Activated naive CD4-positive, alpha-beta T cell treated with anti-CD3 and anti-CD28 coated beads, Interleukin-2, amount 50 U/mL, for 24 hours (primary cell): ENCODE data around the gene IRX3.

Experiments
- H3K27ac Mint-ChIP-seq: one replicate; pipeline ENCODE4 v1.8.0; 2021; ENCODE audit warnings: mild to moderate bottlenecking, mixed read lengths
- H3K27me3 Mint-ChIP-seq: one replicate; pipeline ENCODE4 v1.8.0; 2021; ENCODE audit warnings: mixed read lengths
- H3K36me3 Mint-ChIP-seq: one replicate; pipeline ENCODE4 v1.8.0; 2021; ENCODE audit warnings: mixed read lengths
- H3K4me1 Mint-ChIP-seq: one replicate; pipeline ENCODE4 v1.8.0; 2021; ENCODE audit warnings: mixed read lengths
- H3K4me3 Mint-ChIP-seq: one replicate; pipeline ENCODE4 v1.8.0; 2021; ENCODE audit warnings: mild to moderate bottlenecking, mixed read lengths
- H3K9me3 Mint-ChIP-seq: one replicate; pipeline ENCODE4 v1.8.0; 2021; ENCODE audit warnings: mixed read lengths

The IRX3 gene

GRCh38 chr16:54284931-54285413 is 1.6 kb downstream of the IRX3 start:
- peak overlapping the region; percentile 7 for H3K4me3 Mint-ChIP-seq
- H3K27ac Mint-ChIP-seq = no peak overlapping the region
- peaks cover 30% of the 10 kb centered on the region for H3K4me1 Mint-ChIP-seq
- peaks cover 46% of the 10 kb centered on the region for H3K27me3 Mint-ChIP-seq
- no peaks in the 10 kb centered on the region for H3K36me3 Mint-ChIP-seq
- no peaks in the 10 kb centered on the region for H3K9me3 Mint-ChIP-seq

- Mint-ChIP-seq H3K27ac (no peak overlapping the region), H3K27me3 (peaks cover 46% of the 10 kb centered on the region), H3K4me1 (peaks cover 28% of the 10 kb centered on the region), H3K4me3 (no peak overlapping the region), H3K36me3 (no peaks in the 10 kb centered on the region), H3K9me3 (no peaks in the 10 kb centered on the region)
These were observed 2.2 kb downstream of the IRX3 start for GRCh38 chr16:54284319-54284930.

DNA sequence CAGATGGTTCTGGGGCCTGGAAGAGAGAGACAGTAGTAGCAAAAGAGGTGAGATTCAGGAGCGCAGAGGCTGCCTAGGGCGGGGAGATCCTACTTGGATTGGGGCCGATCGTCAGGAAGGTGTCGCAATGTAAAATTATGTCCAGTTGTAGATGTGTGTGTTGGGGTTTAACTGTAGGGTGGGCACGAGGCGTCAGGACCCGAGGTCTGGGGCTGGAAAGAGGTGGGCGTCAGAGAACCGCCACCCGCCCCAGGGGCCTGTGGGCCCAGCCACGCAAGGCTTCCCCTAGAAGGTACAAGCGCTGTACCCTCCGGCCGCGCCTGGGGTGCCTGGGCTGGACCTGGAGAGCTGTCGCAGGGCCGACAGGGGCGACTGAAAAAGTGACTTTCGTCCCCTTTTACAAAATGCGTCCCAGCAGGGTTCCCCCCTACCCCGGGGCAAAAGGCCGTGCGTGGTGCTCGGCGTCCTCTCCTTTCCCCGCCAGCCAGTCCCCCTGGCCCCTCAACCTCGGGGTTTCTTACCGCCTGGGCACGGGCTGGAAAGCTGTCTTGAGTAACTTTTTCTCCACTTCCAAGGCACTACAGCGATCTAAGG is 2.8 kb downstream of the IRX3 start:
- Mint-ChIP-seq H3K4me1 (peaks cover 28% of the 10 kb centered on the region), H3K4me3 (peak overlapping the region; percentile 51), H3K9me3 (no peaks in the 10 kb centered on the region), H3K36me3 (no peaks in the 10 kb centered on the region), H3K27ac (no peak overlapping the region), H3K27me3 (peaks cover 47% of the 10 kb centered on the region)

DNA sequence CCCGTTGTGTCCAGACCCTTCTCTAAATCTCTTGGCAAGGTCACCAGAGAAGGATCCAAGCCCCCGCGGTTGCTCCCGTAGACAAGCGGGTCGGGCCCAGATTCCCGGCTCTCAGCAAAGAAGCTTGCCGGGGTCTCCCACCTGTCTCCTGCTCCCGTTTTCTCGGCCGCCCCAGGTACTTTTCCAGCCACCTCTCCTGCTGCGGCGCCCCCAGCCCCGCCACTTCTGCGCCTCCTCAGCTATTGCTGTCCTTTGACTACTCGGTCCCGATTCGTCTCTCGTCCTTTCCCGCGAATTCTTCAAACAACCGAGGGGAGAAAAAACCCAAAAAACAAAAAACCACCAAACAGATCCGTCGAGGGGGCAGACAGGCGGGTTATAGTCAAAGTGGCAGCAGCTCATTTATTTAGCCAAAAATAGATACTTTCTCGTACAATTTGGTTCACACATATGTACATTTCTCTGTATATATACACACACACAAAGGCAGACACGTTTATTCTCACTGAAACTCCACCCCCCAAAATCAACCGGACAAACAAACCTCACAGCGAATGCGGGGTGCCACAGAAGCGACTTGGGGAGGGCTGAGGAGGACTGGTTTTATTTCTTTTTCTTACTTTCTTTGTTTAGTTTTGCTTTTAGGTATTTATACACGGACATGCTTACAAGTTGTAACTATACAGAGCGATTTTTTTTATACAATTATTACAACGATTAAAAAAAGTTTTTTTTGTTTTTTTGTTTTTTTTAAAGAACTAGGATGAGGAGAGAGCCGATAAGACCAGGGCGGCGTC is 3.5 kb downstream of the IRX3 start:
- no peaks in the 10 kb centered on the region for H3K36me3 Mint-ChIP-seq
- no peak overlapping the region for H3K27ac Mint-ChIP-seq
- H3K4me1 Mint-ChIP-seq = peaks cover 24% of the 10 kb centered on the region
- peak overlapping the region; percentile 51 for H3K4me3 Mint-ChIP-seq
- peaks cover 43% of the 10 kb centered on the region for H3K27me3 Mint-ChIP-seq
- no peaks in the 10 kb centered on the region for H3K9me3 Mint-ChIP-seq

DNA sequence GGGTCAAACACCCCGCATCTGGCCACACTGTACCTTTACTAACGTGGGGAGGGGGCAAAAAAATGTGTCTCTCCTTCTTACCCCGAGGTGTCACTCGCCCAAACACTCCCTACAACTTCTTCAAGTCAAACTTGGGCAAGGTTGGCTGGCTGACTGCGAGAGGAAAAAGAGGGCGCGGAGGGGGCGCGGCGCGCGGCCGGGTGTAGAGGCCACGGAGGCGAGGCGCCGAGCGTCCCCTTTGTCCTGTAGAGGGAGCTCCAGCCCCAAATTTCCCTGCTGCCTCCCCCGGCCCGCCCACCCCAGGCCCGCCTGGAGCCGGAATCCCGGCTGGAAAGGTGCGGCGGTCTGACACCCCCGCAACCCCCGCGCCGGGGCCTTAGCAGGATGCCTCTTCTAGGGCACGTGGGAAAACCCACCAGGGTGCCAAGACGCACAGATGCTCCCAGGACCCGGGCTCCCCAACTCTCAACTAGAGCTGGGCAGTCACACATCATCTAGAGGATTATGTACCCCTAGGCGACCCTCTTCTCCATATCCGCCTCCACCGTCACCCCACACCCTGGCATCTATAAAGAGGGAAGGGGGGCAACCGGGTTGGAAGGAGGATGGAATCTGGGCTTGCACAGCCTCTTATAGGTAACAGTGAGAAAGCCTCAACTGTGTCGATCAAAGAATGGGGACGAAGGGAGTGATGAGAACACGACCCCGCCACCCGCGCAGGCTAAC is 4.2 kb downstream of the IRX3 start:
- Mint-ChIP-seq H3K4me1 (peaks cover 24% of the 10 kb centered on the region), H3K36me3 (no peaks in the 10 kb centered on the region), H3K27me3 (peaks cover 45% of the 10 kb centered on the region), H3K4me3 (no peak overlapping the region), H3K27ac (no peak overlapping the region), H3K9me3 (no peaks in the 10 kb centered on the region)

- Mint-ChIP-seq H3K36me3 (no peaks in the 10 kb centered on the region), H3K9me3 (no peaks in the 10 kb centered on the region), H3K4me1 (peaks cover 24% of the 10 kb centered on the region), H3K4me3 (no peak overlapping the region), H3K27ac (no peak overlapping the region), H3K27me3 (peaks cover 45% of the 10 kb centered on the region)
These were observed 4.9 kb downstream of the IRX3 start for GRCh38 chr16:54281535-54282201.

DNA sequence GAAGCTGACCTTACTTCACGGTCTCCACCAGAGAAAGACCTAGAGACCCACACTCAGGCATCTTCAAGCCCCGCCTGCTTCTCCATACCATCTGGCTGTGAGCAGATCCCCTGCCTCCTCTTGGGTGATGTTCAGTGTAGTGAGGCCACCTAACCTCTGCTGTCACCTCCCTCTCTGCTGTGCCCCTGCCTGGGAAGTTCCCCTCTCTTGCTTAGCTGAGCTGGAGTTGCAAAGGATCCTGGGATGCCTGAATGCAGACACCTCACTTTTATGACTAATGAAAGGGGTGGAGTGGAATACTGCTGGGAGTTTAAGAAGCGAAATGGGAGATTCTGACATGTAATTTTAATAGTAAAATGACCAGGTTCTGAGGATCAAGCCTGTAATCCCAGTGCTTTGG is 5.8 kb downstream of the IRX3 start:
- Mint-ChIP-seq H3K36me3 (no peaks in the 10 kb centered on the region), H3K4me1 (peaks cover 19% of the 10 kb centered on the region), H3K27ac (no peak overlapping the region), H3K27me3 (peaks cover 41% of the 10 kb centered on the region), H3K4me3 (no peak overlapping the region), H3K9me3 (no peaks in the 10 kb centered on the region)

GRCh38 chr16:54277845-54278703 is 8.5 kb downstream of the IRX3 start:
- Mint-ChIP-seq H3K4me3 (no peak overlapping the region), H3K9me3 (no peaks in the 10 kb centered on the region), H3K27ac (no peak overlapping the region), H3K4me1 (peaks cover 6% of the 10 kb centered on the region), H3K27me3 (peaks cover 30% of the 10 kb centered on the region), H3K36me3 (no peaks in the 10 kb centered on the region)

GRCh38 chr16:54275956-54276355 is 10.6 kb downstream of the IRX3 start:
- H3K27me3 Mint-ChIP-seq = peaks cover 19% of the 10 kb centered on the region
- no peak overlapping the region for H3K27ac Mint-ChIP-seq
- no peaks in the 10 kb centered on the region for H3K4me1 Mint-ChIP-seq
- H3K4me3 Mint-ChIP-seq = no peak overlapping the region
- no peaks in the 10 kb centered on the region for H3K9me3 Mint-ChIP-seq
- H3K36me3 Mint-ChIP-seq = no peaks in the 10 kb centered on the region

DNA sequence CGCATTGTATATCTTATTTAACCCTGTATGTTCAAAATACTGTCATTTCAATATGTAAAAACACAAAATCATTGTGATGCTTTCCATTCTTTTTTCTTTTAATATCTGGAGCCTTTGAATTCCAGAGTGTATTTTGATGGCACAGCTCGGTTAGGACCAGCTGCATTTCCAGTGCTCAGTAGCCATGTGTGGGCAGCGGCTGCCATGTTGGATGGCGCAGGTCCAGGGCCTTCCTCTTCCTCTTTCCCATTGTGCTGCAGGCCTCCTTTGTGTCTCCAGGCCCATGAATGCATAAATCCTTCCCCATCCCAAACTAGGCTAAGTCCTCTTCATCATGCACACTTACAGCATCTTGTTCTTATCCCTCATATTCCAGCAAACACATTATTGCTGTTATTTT is 13.0 kb downstream of the IRX3 start:
- H3K4me3 Mint-ChIP-seq = no peak overlapping the region
- no peaks in the 10 kb centered on the region for H3K4me1 Mint-ChIP-seq
- no peaks in the 10 kb centered on the region for H3K36me3 Mint-ChIP-seq
- H3K27me3 Mint-ChIP-seq = peaks cover 6% of the 10 kb centered on the region
- H3K9me3 Mint-ChIP-seq = no peaks in the 10 kb centered on the region
- H3K27ac Mint-ChIP-seq = no peak overlapping the region

DNA sequence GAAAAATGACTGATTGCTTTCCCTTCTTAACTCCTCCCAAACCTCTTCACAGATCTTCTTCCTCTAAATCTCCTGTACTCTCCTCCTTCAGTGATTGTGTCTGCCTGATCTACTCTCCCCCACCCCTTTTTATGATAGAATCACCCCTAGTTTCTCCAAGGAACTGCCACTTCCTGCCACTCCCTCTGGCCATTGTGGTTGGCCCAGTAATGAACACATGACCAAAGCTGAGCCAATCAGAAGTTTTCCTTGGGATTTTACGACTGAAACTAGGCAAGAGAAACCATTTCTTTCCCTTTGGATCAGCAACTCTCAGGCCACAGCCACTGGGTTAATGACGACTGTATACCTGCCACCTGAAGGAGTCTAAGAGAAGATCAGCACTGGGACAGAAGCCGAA is 15.9 kb downstream of the IRX3 start:
- no peak overlapping the region for H3K4me3 Mint-ChIP-seq
- H3K4me1 Mint-ChIP-seq = no peaks in the 10 kb centered on the region
- H3K9me3 Mint-ChIP-seq = no peaks in the 10 kb centered on the region
- H3K36me3 Mint-ChIP-seq = no peaks in the 10 kb centered on the region
- H3K27me3 Mint-ChIP-seq = peaks cover 7% of the 10 kb centered on the region
- no peak overlapping the region for H3K27ac Mint-ChIP-seq

DNA sequence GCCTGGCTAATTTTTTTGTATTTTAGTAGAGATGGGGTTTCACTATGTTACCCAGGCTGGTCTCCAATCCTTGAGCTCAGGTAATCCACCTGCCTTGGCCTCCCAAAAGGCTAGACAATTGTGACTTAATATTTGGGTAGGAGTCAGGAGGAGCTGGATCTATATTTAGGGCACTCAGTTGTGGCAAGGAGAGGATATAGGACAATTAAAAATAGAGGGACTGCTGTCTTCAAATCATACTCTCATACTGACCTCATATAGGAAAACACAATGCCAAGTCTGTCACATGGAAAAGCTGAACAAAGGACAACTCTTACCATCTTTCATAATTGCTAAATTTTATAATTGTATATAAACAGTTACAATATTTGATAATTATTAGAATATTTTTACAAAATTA is 17.1 kb downstream of the IRX3 start:
- H3K4me1 Mint-ChIP-seq = no peaks in the 10 kb centered on the region
- H3K36me3 Mint-ChIP-seq = no peaks in the 10 kb centered on the region
- no peak overlapping the region for H3K4me3 Mint-ChIP-seq
- H3K27ac Mint-ChIP-seq = no peak overlapping the region
- no peaks in the 10 kb centered on the region for H3K9me3 Mint-ChIP-seq
- H3K27me3 Mint-ChIP-seq = peaks cover 6% of the 10 kb centered on the region

GRCh38 chr16:54268766-54269165 is 17.8 kb downstream of the IRX3 start:
- no peaks in the 10 kb centered on the region for H3K9me3 Mint-ChIP-seq
- no peak overlapping the region for H3K4me3 Mint-ChIP-seq
- no peaks in the 10 kb centered on the region for H3K4me1 Mint-ChIP-seq
- no peak overlapping the region for H3K27ac Mint-ChIP-seq
- peaks cover 4% of the 10 kb centered on the region for H3K27me3 Mint-ChIP-seq
- H3K36me3 Mint-ChIP-seq = no peaks in the 10 kb centered on the region

GRCh38 chr16:54268340-54268739 is 18.2 kb downstream of the IRX3 start:
- H3K36me3 Mint-ChIP-seq = no peaks in the 10 kb centered on the region
- peaks cover 4% of the 10 kb centered on the region for H3K27me3 Mint-ChIP-seq
- no peaks in the 10 kb centered on the region for H3K9me3 Mint-ChIP-seq
- no peak overlapping the region for H3K27ac Mint-ChIP-seq
- H3K4me3 Mint-ChIP-seq = no peak overlapping the region
- no peaks in the 10 kb centered on the region for H3K4me1 Mint-ChIP-seq
